ENCODE measurements around the gene AFF3. TPM values are rescaled to one million over a fixed set of nuclear protein-coding genes. Genes with fewer than 3 reads are reported as not detected.

Gene AFF3
- total and polyA plus RNA-seq, 8 donors = 1.4 to 78.8 (median 14.7) TPM

DNA sequence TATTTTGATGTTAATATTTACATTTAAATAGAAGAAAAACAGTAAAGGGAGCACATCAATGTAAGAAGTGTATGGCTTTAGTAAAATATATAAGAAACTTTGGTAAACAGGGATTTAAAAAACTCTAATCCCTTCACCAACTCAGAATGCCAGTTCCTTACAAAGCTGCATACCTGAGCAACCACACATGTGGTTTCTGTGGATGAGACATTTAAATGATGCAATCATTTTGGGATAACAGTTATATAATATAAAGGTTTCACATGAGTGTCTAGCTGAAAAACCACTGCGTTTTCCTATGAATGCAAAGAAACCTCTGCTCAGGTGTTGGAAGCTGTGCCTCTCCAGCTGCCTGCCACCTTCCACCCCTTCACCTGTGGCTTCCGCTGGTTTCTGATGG, 443.5 kb downstream of the AFF3 start:
- Histone ChIP-seq H3K36me3 (no peaks in the 10 kb centered on the region), H3K4me1 (no peaks in the 10 kb centered on the region), H3K9me3 (no peaks in the 10 kb centered on the region), H3K27ac (no peak overlapping the region), H3K27me3 (no peaks in the 10 kb centered on the region), H3K4me3 (no peak overlapping the region)
- intact Hi-C loops (cut with DNase I; ENCODE audit: low total_unique reads) = no loop called here
- 73 to 93% (median 90%) methylated on average over 2 of the region's 2 CpGs for WGBS, 5 donors
- no peak for DNase-seq
- TF ChIP-seq POLR2AphosphoS5 (IDR thresholded peaks at IDR 0.05) (no peak), POLR2A (IDR thresholded peaks at IDR 0.05) (no peak), EP300 (IDR thresholded peaks at IDR 0.05) (no peak)
- TF ChIP-seq, protein P1, sequence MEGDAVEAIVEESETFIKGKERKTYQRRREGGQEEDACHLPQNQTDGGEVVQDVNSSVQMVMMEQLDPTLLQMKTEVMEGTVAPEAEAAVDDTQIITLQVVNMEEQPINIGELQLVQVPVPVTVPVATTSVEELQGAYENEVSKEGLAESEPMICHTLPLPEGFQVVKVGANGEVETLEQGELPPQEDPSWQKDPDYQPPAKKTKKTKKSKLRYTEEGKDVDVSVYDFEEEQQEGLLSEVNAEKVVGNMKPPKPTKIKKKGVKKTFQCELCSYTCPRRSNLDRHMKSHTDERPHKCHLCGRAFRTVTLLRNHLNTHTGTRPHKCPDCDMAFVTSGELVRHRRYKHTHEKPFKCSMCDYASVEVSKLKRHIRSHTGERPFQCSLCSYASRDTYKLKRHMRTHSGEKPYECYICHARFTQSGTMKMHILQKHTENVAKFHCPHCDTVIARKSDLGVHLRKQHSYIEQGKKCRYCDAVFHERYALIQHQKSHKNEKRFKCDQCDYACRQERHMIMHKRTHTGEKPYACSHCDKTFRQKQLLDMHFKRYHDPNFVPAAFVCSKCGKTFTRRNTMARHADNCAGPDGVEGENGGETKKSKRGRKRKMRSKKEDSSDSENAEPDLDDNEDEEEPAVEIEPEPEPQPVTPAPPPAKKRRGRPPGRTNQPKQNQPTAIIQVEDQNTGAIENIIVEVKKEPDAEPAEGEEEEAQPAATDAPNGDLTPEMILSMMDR (IDR thresholded peaks at IDR 0.05) = no peak

DNA sequence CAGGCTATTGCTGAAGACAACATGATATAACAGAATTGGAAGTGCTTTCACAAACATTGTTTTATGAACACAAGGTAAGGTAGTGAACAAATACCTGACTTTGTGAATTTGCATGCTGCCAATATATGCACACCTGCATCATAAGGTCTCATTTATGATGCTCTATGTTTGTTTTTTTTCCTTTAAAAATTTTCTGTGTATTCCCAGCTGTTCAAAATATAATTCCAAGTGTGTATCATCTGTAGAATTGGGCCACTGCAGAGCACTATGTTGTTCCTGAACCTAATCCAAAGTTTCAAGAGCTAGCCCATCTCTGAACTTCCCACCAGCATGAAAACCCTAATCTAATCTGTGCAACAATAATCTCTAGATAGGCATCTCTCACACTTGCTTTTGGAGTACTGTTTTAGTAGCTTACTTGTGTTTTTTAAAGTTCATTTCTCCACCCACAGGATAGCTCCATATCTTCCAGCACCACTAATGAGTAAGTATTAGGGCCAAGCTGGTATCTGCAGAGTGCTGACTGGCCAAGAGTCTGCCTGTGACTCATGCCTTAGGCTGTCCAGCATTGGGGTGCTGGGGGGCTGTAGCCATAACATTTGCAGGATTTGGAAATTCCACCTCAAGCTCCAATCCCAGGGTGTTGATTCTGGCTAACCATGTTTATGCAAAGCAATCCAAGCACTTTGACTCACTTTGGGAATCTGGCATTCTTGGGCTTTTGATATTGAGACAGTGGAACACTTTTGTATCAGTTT, 444.4 kb downstream of the AFF3 start:
- no peaks in the 10 kb centered on the region for H3K36me3 ChIP-seq
- no peaks in the 10 kb centered on the region for H3K4me1 ChIP-seq
- no peaks in the 10 kb centered on the region for H3K27me3 ChIP-seq
- no peak overlapping the region for H3K27ac ChIP-seq
- H3K4me3 ChIP-seq = no peak overlapping the region
- intact Hi-C loops (cut with DNase I; ENCODE audit: low total_unique reads) = no loop called here
- H3K9me3 ChIP-seq = no peaks in the 10 kb centered on the region
- DNase-seq = no peak
- TF ChIP-seq POLR2A (IDR thresholded peaks at IDR 0.05) = no peak
- TF ChIP-seq POLR2AphosphoS5 (IDR thresholded peaks at IDR 0.05) = peak in 1 of 3 donors; percentile 49

DNA sequence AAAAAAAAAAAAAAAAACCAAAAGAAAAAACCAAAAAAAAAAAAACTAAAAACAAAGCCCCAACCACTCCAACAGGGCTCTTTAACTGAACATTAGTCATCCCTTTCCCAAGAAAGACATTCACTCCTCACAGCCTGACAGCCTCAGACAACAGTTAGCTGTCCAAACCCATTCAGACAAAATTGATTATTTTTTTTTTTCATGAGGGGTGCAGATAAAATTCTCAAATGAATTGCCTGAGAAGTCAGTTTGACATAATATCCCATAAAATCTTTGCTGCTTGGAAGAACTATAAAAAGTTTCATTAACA, 446.5 kb downstream of the AFF3 start:
- intact Hi-C loops (cut with DNase I; ENCODE audit: low total_unique reads) = no loop called here
- TF ChIP-seq, protein P1 (IDR thresholded peaks at IDR 0.05) = no peak
- TF ChIP-seq POLR2A (IDR thresholded peaks at IDR 0.05) (no peak), POLR2AphosphoS5 (IDR thresholded peaks at IDR 0.05) (no peak), EP300 (IDR thresholded peaks at IDR 0.05) (no peak)
- H3K27me3 ChIP-seq = no peaks in the 10 kb centered on the region
- H3K4me3 ChIP-seq = no peak overlapping the region
- no peak for DNase-seq
- H3K4me1 ChIP-seq = peaks cover 0 to 9% (median 0%) of the 10 kb centered on the region in 4 donors
- no peaks in the 10 kb centered on the region for H3K9me3 ChIP-seq
- no peaks in the 10 kb centered on the region for H3K36me3 ChIP-seq
- H3K27ac ChIP-seq = no peak overlapping the region

GRCh38 chr2:99695130-99695943, 447.1 kb downstream of the AFF3 start:
- WGBS, 5 donors = 84 to 89% (median 86%) methylated on average over 11 of the region's 11 CpGs
- intact Hi-C loops (cut with DNase I; ENCODE audit: low total_unique reads) = no loop called here
- no peak overlapping the region for H3K4me3 ChIP-seq
- H3K9me3 ChIP-seq = no peaks in the 10 kb centered on the region
- H3K27ac ChIP-seq = no peak overlapping the region
- no peaks in the 10 kb centered on the region for H3K27me3 ChIP-seq
- no peaks in the 10 kb centered on the region for H3K36me3 ChIP-seq
- H3K4me1 ChIP-seq = peaks cover 0 to 9% (median 0%) of the 10 kb centered on the region in 4 donors
- TF ChIP-seq POLR2AphosphoS5 (IDR thresholded peaks at IDR 0.05) (no peak), POLR2A (IDR thresholded peaks at IDR 0.05) (no peak), EP300 (IDR thresholded peaks at IDR 0.05) (no peak)
- TF ChIP-seq, protein P1 (IDR thresholded peaks at IDR 0.05) = no peak
- DNase-seq = no peak

GRCh38 chr2:99694331-99694730, 448.1 kb downstream of the AFF3 start:
- no peaks in the 10 kb centered on the region for H3K27me3 ChIP-seq
- H3K4me3 ChIP-seq = no peak overlapping the region
- no peaks in the 10 kb centered on the region for H3K9me3 ChIP-seq
- WGBS, 5 donors = 81 to 90% (median 88%) methylated on average over 7 of the region's 7 CpGs
- DNase-seq = no peak
- H3K27ac ChIP-seq = no peak overlapping the region
- H3K36me3 ChIP-seq = no peaks in the 10 kb centered on the region
- H3K4me1 ChIP-seq = peaks cover 0 to 9% (median 0%) of the 10 kb centered on the region in 4 donors
- intact Hi-C loops (cut with DNase I; ENCODE audit: low total_unique reads) = no loop called here
- TF ChIP-seq, protein P1 (IDR thresholded peaks at IDR 0.05) = no peak
- TF ChIP-seq EP300 (IDR thresholded peaks at IDR 0.05) (no peak), POLR2AphosphoS5 (IDR thresholded peaks at IDR 0.05) (no peak), POLR2A (IDR thresholded peaks at IDR 0.05) (no peak)

All from stomach (tissue), 9 donors.